Neural cell (in vitro differentiated cells): ENCODE data around the gene CTDSP2.
"Not testable (repeated sequence)": the region's sequence is repeated elsewhere in the genome, so short reads cannot be mapped to it uniquely, and the experiment has no call there.

Experiments used
- EZH2 ChIP-seq: fragments of 200-600, 300-800 bp; shearing (Covaris generic), sonication (generic); IDR thresholded peaks from 2 replicates; pipeline ENCODE4 v1.6.1; 2014; ENCODE audit warnings: antibody characterized with exemption, low read length, borderline replicate concordance, mild to moderate bottlenecking; ENCODE audit not compliant: insufficient read depth, poor library complexity, severe bottlenecking
- POLR2AphosphoS5 ChIP-seq: IDR thresholded peaks from 2 replicates; pipeline ENCODE4 v1.6.1; 2012
- TF ChIP-seq, protein P1 (sequence below): fragments of 450-650 bp; IDR thresholded peaks from 2 replicates; pipeline ENCODE4 v1.5.1; 2014; ENCODE audit warnings: antibody characterized with exemption, mild to moderate bottlenecking, moderate library complexity; ENCODE audit not compliant: poor library complexity, severe bottlenecking

DNA sequence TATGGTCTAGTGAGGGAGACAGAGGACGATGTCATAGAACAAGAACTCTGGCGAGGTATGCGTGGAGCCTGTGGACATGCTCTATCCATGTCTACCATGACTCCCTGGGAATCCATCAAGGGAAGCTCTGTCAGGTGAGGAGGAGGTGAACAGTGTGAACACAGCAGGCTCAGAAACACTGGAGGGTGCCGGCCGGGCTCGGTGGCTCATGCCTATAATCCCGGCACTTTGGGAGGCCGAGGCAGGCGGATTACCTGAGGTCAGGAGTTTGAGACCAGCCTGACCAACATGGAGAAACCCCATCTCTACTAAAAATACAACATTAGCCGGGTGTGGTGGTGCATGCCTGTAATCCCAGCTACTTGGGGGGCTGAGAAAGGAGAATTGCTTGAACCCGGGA is 71.9 kb downstream of the CTDSP2 start:
- TF ChIP-seq, protein P1, sequence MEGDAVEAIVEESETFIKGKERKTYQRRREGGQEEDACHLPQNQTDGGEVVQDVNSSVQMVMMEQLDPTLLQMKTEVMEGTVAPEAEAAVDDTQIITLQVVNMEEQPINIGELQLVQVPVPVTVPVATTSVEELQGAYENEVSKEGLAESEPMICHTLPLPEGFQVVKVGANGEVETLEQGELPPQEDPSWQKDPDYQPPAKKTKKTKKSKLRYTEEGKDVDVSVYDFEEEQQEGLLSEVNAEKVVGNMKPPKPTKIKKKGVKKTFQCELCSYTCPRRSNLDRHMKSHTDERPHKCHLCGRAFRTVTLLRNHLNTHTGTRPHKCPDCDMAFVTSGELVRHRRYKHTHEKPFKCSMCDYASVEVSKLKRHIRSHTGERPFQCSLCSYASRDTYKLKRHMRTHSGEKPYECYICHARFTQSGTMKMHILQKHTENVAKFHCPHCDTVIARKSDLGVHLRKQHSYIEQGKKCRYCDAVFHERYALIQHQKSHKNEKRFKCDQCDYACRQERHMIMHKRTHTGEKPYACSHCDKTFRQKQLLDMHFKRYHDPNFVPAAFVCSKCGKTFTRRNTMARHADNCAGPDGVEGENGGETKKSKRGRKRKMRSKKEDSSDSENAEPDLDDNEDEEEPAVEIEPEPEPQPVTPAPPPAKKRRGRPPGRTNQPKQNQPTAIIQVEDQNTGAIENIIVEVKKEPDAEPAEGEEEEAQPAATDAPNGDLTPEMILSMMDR, result not testable (repeated sequence)
- TF ChIP-seq POLR2AphosphoS5, EZH2: not testable (repeated sequence)
